Hepatocyte (in vitro differentiated cells): ENCODE measurements around the gene SLC10A3.

Experiments
- EZH2 ChIP-seq: fragments of 200-600 bp; sonication (generic); IDR thresholded peaks from 2 replicates; pipeline ENCODE4 v1.6.1; 2016; ENCODE audit warnings: antibody characterized with exemption, mild to moderate bottlenecking, borderline replicate concordance
- EZH2phosphoT487 ChIP-seq: fragments of 200-600 bp; sonication (generic); IDR thresholded peaks from one replicate; pipeline ENCODE4 v1.6.1; 2018; ENCODE audit warnings: antibody characterized with exemption, mild to moderate bottlenecking, low read depth, moderate library complexity; ENCODE audit not compliant: unreplicated experiment, severe bottlenecking
- TF ChIP-seq, protein P1 (sequence below): fragments of 200-600 bp; sonication (generic); IDR thresholded peaks from 2 replicates; pipeline ENCODE4 v1.5.1; 2016; ENCODE audit warnings: antibody characterized with exemption, mild to moderate bottlenecking; ENCODE audit not compliant: poor library complexity

DNA sequence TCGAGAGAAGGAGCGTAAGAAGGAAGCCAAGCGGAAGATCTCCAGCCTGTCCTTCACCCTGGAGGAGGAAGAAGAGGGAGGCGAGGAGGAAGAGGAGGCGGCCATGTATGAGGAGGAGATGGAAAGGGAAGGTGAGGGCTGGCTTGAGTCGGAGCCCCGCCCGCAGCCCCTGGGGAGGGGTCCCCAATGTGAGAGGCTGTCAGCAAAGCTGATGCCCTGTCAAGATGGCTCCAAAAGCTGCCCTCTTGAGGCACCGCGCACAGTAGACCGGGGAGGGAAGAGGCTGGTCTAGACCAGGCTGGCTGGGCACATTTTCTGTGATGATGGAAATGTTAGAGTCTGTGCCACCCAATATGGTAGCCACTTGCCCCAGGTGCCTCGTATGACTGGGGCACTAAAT is 44.0 kb downstream of the SLC10A3 start:
- TF ChIP-seq, protein P1, sequence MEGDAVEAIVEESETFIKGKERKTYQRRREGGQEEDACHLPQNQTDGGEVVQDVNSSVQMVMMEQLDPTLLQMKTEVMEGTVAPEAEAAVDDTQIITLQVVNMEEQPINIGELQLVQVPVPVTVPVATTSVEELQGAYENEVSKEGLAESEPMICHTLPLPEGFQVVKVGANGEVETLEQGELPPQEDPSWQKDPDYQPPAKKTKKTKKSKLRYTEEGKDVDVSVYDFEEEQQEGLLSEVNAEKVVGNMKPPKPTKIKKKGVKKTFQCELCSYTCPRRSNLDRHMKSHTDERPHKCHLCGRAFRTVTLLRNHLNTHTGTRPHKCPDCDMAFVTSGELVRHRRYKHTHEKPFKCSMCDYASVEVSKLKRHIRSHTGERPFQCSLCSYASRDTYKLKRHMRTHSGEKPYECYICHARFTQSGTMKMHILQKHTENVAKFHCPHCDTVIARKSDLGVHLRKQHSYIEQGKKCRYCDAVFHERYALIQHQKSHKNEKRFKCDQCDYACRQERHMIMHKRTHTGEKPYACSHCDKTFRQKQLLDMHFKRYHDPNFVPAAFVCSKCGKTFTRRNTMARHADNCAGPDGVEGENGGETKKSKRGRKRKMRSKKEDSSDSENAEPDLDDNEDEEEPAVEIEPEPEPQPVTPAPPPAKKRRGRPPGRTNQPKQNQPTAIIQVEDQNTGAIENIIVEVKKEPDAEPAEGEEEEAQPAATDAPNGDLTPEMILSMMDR = no peak
- no peak for TF ChIP-seq EZH2
- TF ChIP-seq EZH2phosphoT487 = no peak
